ENCODE data around the gene NPAT.
A peak's percentile ranks its signal among the peaks of the same experiment; 100 is the strongest.

NPAT gene

GRCh38 chr11:108226036-108226435 lies 3.6 kb upstream of the NPAT start:
- Histone ChIP-seq H3K36me3 (ENCODE audit: insufficient read depth, low read length) (peaks cover 22% of the 10 kb centered on the region), H2AFZ (ENCODE audit: low read depth, low read length) (no peak overlapping the region), H3K9me3 (ENCODE audit: low read length) (no peaks in the 10 kb centered on the region), H3K27me3 (ENCODE audit: insufficient read depth, low read length) (no peaks in the 10 kb centered on the region), H3K4me3 (ENCODE audit: low read length) (no peak overlapping the region), H3K4me1 (ENCODE audit: insufficient read depth, low read length) (peaks cover 19% of the 10 kb centered on the region)

- no peak overlapping the region for H2AFZ ChIP-seq (ENCODE audit: low read depth, low read length)
- peaks cover 27% of the 10 kb centered on the region for H3K4me1 ChIP-seq (ENCODE audit: insufficient read depth, low read length)
- H3K4me3 ChIP-seq (ENCODE audit: low read length) = peak overlapping the region; percentile 71
- peaks cover 18% of the 10 kb centered on the region for H3K36me3 ChIP-seq (ENCODE audit: insufficient read depth, low read length)
- H3K9me3 ChIP-seq (ENCODE audit: low read length) = no peaks in the 10 kb centered on the region
- H3K27me3 ChIP-seq (ENCODE audit: insufficient read depth, low read length) = no peaks in the 10 kb centered on the region
These were observed 2.7 kb upstream of the NPAT start for GRCh38 chr11:108224911-108225786.

GRCh38 chr11:108224366-108224765 lies 1.9 kb upstream of the NPAT start:
- Histone ChIP-seq H3K27me3 (ENCODE audit: insufficient read depth, low read length) (no peaks in the 10 kb centered on the region), H3K9me3 (ENCODE audit: low read length) (no peaks in the 10 kb centered on the region), H3K4me3 (ENCODE audit: low read length) (peak overlapping the region; percentile 71), H3K36me3 (ENCODE audit: insufficient read depth, low read length) (peaks cover 19% of the 10 kb centered on the region), H3K4me1 (ENCODE audit: insufficient read depth, low read length) (peaks cover 32% of the 10 kb centered on the region), H2AFZ (ENCODE audit: low read depth, low read length) (no peak overlapping the region)

- Histone ChIP-seq H3K36me3 (ENCODE audit: insufficient read depth, low read length) (peaks cover 14% of the 10 kb centered on the region), H3K27me3 (ENCODE audit: insufficient read depth, low read length) (no peaks in the 10 kb centered on the region), H3K4me1 (ENCODE audit: insufficient read depth, low read length) (peaks cover 32% of the 10 kb centered on the region), H3K9me3 (ENCODE audit: low read length) (no peaks in the 10 kb centered on the region), H2AFZ (ENCODE audit: low read depth, low read length) (peak overlapping the region; percentile 79), H3K4me3 (ENCODE audit: low read length) (peak overlapping the region; percentile 71)
These were observed 1.1 kb upstream of the NPAT start for GRCh38 chr11:108223348-108224149.

- Histone ChIP-seq H3K9me3 (ENCODE audit: low read length) (no peaks in the 10 kb centered on the region), H3K4me1 (ENCODE audit: insufficient read depth, low read length) (peaks cover 32% of the 10 kb centered on the region), H3K36me3 (ENCODE audit: insufficient read depth, low read length) (peaks cover 12% of the 10 kb centered on the region), H3K4me3 (ENCODE audit: low read length) (peak overlapping the region; percentile 90), H2AFZ (ENCODE audit: low read depth, low read length) (peak overlapping the region; percentile 7), H3K27me3 (ENCODE audit: insufficient read depth, low read length) (no peaks in the 10 kb centered on the region)
These were observed 396 bp downstream of the NPAT start for GRCh38 chr11:108221911-108222573.

GRCh38 chr11:108221371-108221770 lies 1.1 kb downstream of the NPAT start:
- Histone ChIP-seq H3K4me1 (ENCODE audit: insufficient read depth, low read length) (peaks cover 32% of the 10 kb centered on the region), H3K36me3 (ENCODE audit: insufficient read depth, low read length) (peaks cover 12% of the 10 kb centered on the region), H3K27me3 (ENCODE audit: insufficient read depth, low read length) (no peaks in the 10 kb centered on the region), H3K9me3 (ENCODE audit: low read length) (no peaks in the 10 kb centered on the region), H3K4me3 (ENCODE audit: low read length) (peak overlapping the region; percentile 90), H2AFZ (ENCODE audit: low read depth, low read length) (no peak overlapping the region)

GRCh38 chr11:108220721-108221336 lies 1.6 kb downstream of the NPAT start:
- Histone ChIP-seq H3K36me3 (ENCODE audit: insufficient read depth, low read length) (peaks cover 12% of the 10 kb centered on the region), H3K4me3 (ENCODE audit: low read length) (peak overlapping the region; percentile 90), H3K9me3 (ENCODE audit: low read length) (no peaks in the 10 kb centered on the region), H3K27me3 (ENCODE audit: insufficient read depth, low read length) (no peaks in the 10 kb centered on the region), H2AFZ (ENCODE audit: low read depth, low read length) (no peak overlapping the region), H3K4me1 (ENCODE audit: insufficient read depth, low read length) (peaks cover 32% of the 10 kb centered on the region)

GRCh38 chr11:108218912-108219783 lies 3.3 kb downstream of the NPAT start:
- H3K4me3 ChIP-seq (ENCODE audit: low read length) = no peak overlapping the region
- peaks cover 24% of the 10 kb centered on the region for H3K4me1 ChIP-seq (ENCODE audit: insufficient read depth, low read length)

GRCh38 chr11:108218455-108218854 lies 4.0 kb downstream of the NPAT start:
- no peaks in the 10 kb centered on the region for H3K27me3 ChIP-seq (ENCODE audit: insufficient read depth, low read length)
- no peak overlapping the region for H3K4me3 ChIP-seq (ENCODE audit: low read length)
- H2AFZ ChIP-seq (ENCODE audit: low read depth, low read length) = no peak overlapping the region
- H3K4me1 ChIP-seq (ENCODE audit: insufficient read depth, low read length) = peaks cover 20% of the 10 kb centered on the region
- peaks cover 20% of the 10 kb centered on the region for H3K36me3 ChIP-seq (ENCODE audit: insufficient read depth, low read length)
- no peaks in the 10 kb centered on the region for H3K9me3 ChIP-seq (ENCODE audit: low read length)

More at GRCh38 chr11:108218912-108219783, 3.3 kb downstream of the NPAT start:
- H3K9me3 ChIP-seq (ENCODE audit: low read length) = no peaks in the 10 kb centered on the region
- peaks cover 14% of the 10 kb centered on the region for H3K36me3 ChIP-seq (ENCODE audit: insufficient read depth, low read length)
- H2AFZ ChIP-seq (ENCODE audit: low read depth, low read length) = no peak overlapping the region
- H3K27me3 ChIP-seq (ENCODE audit: insufficient read depth, low read length) = no peaks in the 10 kb centered on the region

GRCh38 chr11:108216988-108217387 lies 5.5 kb downstream of the NPAT start:
- H3K9me3 ChIP-seq (ENCODE audit: low read length) = no peaks in the 10 kb centered on the region
- no peak overlapping the region for H3K4me3 ChIP-seq (ENCODE audit: low read length)
- no peak overlapping the region for H2AFZ ChIP-seq (ENCODE audit: low read depth, low read length)
- H3K27me3 ChIP-seq (ENCODE audit: insufficient read depth, low read length) = no peaks in the 10 kb centered on the region
- H3K4me1 ChIP-seq (ENCODE audit: insufficient read depth, low read length) = peaks cover 20% of the 10 kb centered on the region
- H3K36me3 ChIP-seq (ENCODE audit: insufficient read depth, low read length) = peaks cover 26% of the 10 kb centered on the region

GRCh38 chr11:108213784-108214183 lies 8.7 kb downstream of the NPAT start:
- peaks cover 32% of the 10 kb centered on the region for H3K36me3 ChIP-seq (ENCODE audit: insufficient read depth, low read length)
- H3K4me3 ChIP-seq (ENCODE audit: low read length) = no peak overlapping the region
- no peaks in the 10 kb centered on the region for H3K4me1 ChIP-seq (ENCODE audit: insufficient read depth, low read length)
- H2AFZ ChIP-seq (ENCODE audit: low read depth, low read length) = no peak overlapping the region
- no peaks in the 10 kb centered on the region for H3K27me3 ChIP-seq (ENCODE audit: insufficient read depth, low read length)
- peaks cover 14% of the 10 kb centered on the region for H3K9me3 ChIP-seq (ENCODE audit: low read length)

- Histone ChIP-seq H3K4me3 (ENCODE audit: low read length) (no peak overlapping the region), H3K4me1 (ENCODE audit: insufficient read depth, low read length) (no peaks in the 10 kb centered on the region), H3K36me3 (ENCODE audit: insufficient read depth, low read length) (peaks cover 55% of the 10 kb centered on the region), H3K9me3 (ENCODE audit: low read length) (peaks cover 36% of the 10 kb centered on the region), H2AFZ (ENCODE audit: low read depth, low read length) (no peak overlapping the region), H3K27me3 (ENCODE audit: insufficient read depth, low read length) (no peaks in the 10 kb centered on the region)
These were observed 12.0 kb downstream of the NPAT start for GRCh38 chr11:108210441-108210840.
